ENCODE data around the gene CPT1B.
A peak's percentile ranks its signal among the peaks of the same experiment; 100 is the strongest.

DNA sequence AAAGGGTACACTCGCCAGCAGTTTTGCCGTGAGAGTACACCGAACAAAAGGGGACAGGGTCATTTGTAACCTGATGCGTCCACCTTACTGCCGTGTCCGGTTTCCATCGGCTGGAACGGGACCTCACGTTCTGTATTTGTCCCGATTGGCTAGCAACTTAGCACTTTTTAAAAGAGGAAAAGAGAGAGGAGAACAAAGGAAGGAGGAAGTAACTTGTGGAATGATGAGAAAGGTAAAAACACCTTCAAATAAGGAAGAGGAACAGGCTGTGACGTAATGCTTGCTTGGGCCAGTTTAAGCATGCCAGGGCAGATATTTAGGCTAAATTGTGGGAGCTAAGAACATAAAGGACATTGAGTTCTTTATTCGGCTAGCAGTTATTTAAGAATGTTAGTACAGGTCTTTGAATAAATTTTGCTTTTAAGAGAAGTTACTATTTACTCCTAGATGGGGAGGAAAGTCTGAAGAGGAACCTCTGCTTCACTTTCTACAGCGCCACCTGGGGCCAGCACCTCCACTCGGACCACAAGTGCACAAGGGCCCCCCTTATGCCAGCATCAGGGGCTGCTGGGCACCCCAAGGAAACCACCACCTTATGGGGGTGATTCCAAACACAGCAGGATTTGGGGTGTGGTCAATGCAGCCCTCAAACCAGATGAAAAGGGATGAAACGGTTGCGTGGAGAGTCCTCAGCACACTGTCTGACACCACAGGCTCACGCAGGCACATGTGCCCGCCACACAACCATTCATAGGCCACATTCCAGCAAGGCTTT, 43.9 kb upstream of the CPT1B start:
- TF ChIP-seq, protein P1, sequence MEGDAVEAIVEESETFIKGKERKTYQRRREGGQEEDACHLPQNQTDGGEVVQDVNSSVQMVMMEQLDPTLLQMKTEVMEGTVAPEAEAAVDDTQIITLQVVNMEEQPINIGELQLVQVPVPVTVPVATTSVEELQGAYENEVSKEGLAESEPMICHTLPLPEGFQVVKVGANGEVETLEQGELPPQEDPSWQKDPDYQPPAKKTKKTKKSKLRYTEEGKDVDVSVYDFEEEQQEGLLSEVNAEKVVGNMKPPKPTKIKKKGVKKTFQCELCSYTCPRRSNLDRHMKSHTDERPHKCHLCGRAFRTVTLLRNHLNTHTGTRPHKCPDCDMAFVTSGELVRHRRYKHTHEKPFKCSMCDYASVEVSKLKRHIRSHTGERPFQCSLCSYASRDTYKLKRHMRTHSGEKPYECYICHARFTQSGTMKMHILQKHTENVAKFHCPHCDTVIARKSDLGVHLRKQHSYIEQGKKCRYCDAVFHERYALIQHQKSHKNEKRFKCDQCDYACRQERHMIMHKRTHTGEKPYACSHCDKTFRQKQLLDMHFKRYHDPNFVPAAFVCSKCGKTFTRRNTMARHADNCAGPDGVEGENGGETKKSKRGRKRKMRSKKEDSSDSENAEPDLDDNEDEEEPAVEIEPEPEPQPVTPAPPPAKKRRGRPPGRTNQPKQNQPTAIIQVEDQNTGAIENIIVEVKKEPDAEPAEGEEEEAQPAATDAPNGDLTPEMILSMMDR (conservative IDR thresholded peaks at IDR 0.05), result peak; percentile 63
- no peak for TF ChIP-seq ZFX (IDR thresholded peaks at IDR 0.05)

Measured in C4-2B (cell line).